22Rv1 (cell line): Measurements from ENCODE around the gene KNG1.
"Not testable (repeated sequence)": the region's sequence is repeated elsewhere in the genome, so short reads cannot be mapped to it uniquely, and the experiment has no call there.

Source experiments
- CTCF ChIP-seq: fragments of 450-650 bp; IDR thresholded peaks from 2 replicates; pipeline ENCODE4 v1.5.1; 2017; ENCODE audit warnings: mild to moderate bottlenecking
- ZFX ChIP-seq: fragments of 450-650 bp; IDR thresholded peaks from 2 replicates; pipeline ENCODE4 v1.6.1; 2017; ENCODE audit warnings: antibody characterized with exemption, borderline replicate concordance

GRCh38 chr3:186710694-186711093, 6.5 kb upstream of the KNG1 start:
- TF ChIP-seq CTCF, ZFX: not testable (repeated sequence)
